GM23248 (cell line): ENCODE results near the gene NOS1. TPM values are rescaled to one million over a fixed set of nuclear protein-coding genes. Genes with fewer than 3 reads are reported as not detected.

Experiments
- DNase-seq: peaks from one replicate; pipeline ENCODE4 v3.0.0-alpha.2; 2015
- H2AFZ ChIP-seq: fragments of 200-600 bp; sonication (generic); 2 replicates; pipeline ENCODE4 v1.6.1; 2016; ENCODE audit warnings: antibody characterized with exemption
- H3F3A ChIP-seq: fragments of 200-600 bp; sonication (generic); 2 replicates; pipeline ENCODE4 v1.6.1; 2016; ENCODE audit warnings: mild to moderate bottlenecking, antibody characterized with exemption, mixed run types; ENCODE audit not compliant: insufficient read depth
- H3K27ac ChIP-seq: fragments of 200-600 bp; sonication (generic); 2 replicates; pipeline ENCODE4 v1.5.1; 2016; ENCODE audit warnings: mild to moderate bottlenecking
- H3K27me3 ChIP-seq: fragments of 200-600 bp; sonication (generic); replicated peaks from 2 replicates; pipeline ENCODE4 v1.6.1; 2016; ENCODE audit warnings: mild to moderate bottlenecking; ENCODE audit not compliant: insufficient read depth
- H3K36me3 ChIP-seq: fragments of 200-600 bp; sonication (generic); 2 replicates; pipeline ENCODE4 v1.6.1; 2016; ENCODE audit warnings: low read depth, mild to moderate bottlenecking
- H3K4me1 ChIP-seq: fragments of 200-600 bp; sonication (generic); 2 replicates; pipeline ENCODE4 v1.6.1; 2016; ENCODE audit warnings: mild to moderate bottlenecking; ENCODE audit not compliant: insufficient read depth
- H3K4me2 ChIP-seq: fragments of 200-600 bp; sonication (generic); one replicate; pipeline ENCODE4 v1.6.1; 2016; ENCODE audit warnings: mild to moderate bottlenecking; ENCODE audit not compliant: unreplicated experiment
- H3K4me3 ChIP-seq: fragments of 200-600 bp; sonication (generic); 2 replicates; pipeline ENCODE4 v1.5.1; 2016; ENCODE audit warnings: mild to moderate bottlenecking
- H3K79me2 ChIP-seq: fragments of 200-600 bp; sonication (generic); 2 replicates; pipeline ENCODE4 v1.6.1; 2016; ENCODE audit warnings: mild to moderate bottlenecking; ENCODE audit not compliant: insufficient read depth
- H3K9ac ChIP-seq: fragments of 200-600 bp; sonication (generic); 2 replicates; pipeline ENCODE4 v1.6.1; 2016; ENCODE audit warnings: mild to moderate bottlenecking
- H3K9me2 ChIP-seq: fragments of 200-600 bp; sonication (generic); 2 replicates; pipeline ENCODE4 v1.6.1; 2016; ENCODE audit warnings: mixed run types, mild to moderate bottlenecking, moderate library complexity; ENCODE audit not compliant: insufficient read depth
- H3K9me3 ChIP-seq: fragments of 200-600 bp; sonication (generic); one replicate; pipeline ENCODE4 v1.6.1; 2017; ENCODE audit warnings: low read depth
- H4K20me1 ChIP-seq: fragments of 200-600 bp; sonication (generic); 2 replicates; pipeline ENCODE4 v1.6.0; 2016; ENCODE audit not compliant: insufficient read depth
- EZH2 ChIP-seq: fragments of 200-600 bp; sonication (generic); IDR thresholded peaks from 2 replicates; pipeline ENCODE4 v1.6.1; 2018; ENCODE audit warnings: antibody characterized with exemption, mild to moderate bottlenecking; ENCODE audit not compliant: insufficient read depth, poor library complexity, severe bottlenecking
- EZH2phosphoT487 ChIP-seq: fragments of 200-600 bp; sonication (generic); IDR thresholded peaks from 2 replicates; pipeline ENCODE4 v1.6.1; 2018; ENCODE audit warnings: antibody characterized with exemption, moderate library complexity, mild to moderate bottlenecking, low read depth; ENCODE audit not compliant: insufficient read depth
- WGBS, 2 experiments: methylation state at CpG; one replicate each; pipeline ENCODE4 v1.1.6; 2015 to 2017; ENCODE audit warnings: low lambda C conversion rate in 2 of 2, low coverage in 1 of 2; ENCODE audit errors: missing lambda C conversion rate in 2 of 2; 5-methylcytosine and 5-hydroxymethylcytosine counted together
- in situ Hi-C: fragments of 300-500 bp; cut with MboI; formaldehyde crosslinking; loops from 2 replicates; pipeline ENCODE4 v1.15.0; 2020
- polyA plus RNA-seq: library from polyadenylated mRNA; unstranded; fragments of >200 nt; fragmentation: Nextera tagmentation; extraction: Ambion mirVana; gene quantifications from 2 replicates; pipeline ENCODE4 v1.2.1, GENCODE V29; 2016
- total RNA-seq: library from RNA; depleted of rRNA; stranded (reverse); fragments of >200 nt; shearing (Covaris generic); gene quantifications from 2 replicates; pipeline ENCODE4 v1.2.3, GENCODE V29; 2014

The NOS1 gene
- total and polyA plus RNA-seq, 2 experiments from 2014 or later: not detected

DNA sequence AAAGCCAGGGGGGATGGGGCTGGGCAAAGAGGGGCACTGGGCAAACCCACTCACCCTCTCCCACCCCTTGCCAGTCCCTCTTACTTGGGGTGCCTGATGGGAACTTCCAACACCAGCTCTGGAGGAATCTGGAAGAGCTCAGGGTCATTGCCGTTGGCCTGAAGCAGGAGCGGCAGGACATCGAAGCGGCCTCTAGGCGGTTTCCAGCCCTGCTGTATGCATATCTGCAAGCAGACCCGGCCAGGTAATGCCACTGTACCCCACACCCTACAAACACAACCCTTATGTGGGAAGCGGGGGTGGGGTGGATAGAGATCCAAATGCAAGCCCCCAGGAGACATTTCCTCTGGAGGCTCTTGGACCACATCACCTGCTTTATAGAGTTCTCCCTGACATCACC is 83.6 kb downstream of the NOS1 start:
- Histone ChIP-seq H3K9me2 (no peaks in the 10 kb centered on the region), H3K9me3 (no peaks in the 10 kb centered on the region), H3K27ac (no peak overlapping the region), H2AFZ (no peak overlapping the region), H3K27me3 (no peaks in the 10 kb centered on the region), H3F3A (no peaks in the 10 kb centered on the region), H3K9ac (no peak overlapping the region), H4K20me1 (no peaks in the 10 kb centered on the region), H3K79me2 (no peaks in the 10 kb centered on the region), H3K4me2 (no peak overlapping the region), H3K4me1 (no peaks in the 10 kb centered on the region), H3K36me3 (no peaks in the 10 kb centered on the region), H3K4me3 (no peak overlapping the region)
- in situ Hi-C loops: no loop called here
- no peak for DNase-seq
- TF ChIP-seq EZH2 (no peak), EZH2phosphoT487 (no peak)
- 5 to 12% methylated on average over 7 of the region's 7 CpGs for WGBS, 2 experiments

DNA sequence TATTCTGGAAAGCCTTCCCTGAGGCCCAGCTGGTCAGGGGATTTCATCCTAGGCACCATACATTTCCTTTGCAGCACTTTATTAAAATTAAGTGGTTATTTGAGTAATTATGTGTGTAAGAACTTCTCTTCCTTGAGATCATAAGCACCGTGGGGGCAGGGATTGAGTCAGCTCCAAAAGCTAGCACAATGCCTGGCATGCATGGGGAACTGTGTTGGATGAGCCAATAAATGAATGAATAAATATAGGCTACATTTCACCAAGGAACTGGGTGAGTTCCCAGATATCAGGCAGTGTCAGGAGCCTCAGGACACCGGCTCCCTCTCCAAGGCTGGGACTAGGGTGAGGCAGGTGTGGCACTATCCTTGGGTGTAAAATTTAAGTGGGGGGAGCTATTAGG is 88.3 kb downstream of the NOS1 start:
- Histone ChIP-seq H3K79me2 (no peaks in the 10 kb centered on the region), H3K36me3 (no peaks in the 10 kb centered on the region), H3K9me3 (no peaks in the 10 kb centered on the region), H3K9ac (no peak overlapping the region), H3K4me2 (no peak overlapping the region), H3K4me3 (no peak overlapping the region), H4K20me1 (no peaks in the 10 kb centered on the region), H3F3A (no peaks in the 10 kb centered on the region), H3K27me3 (no peaks in the 10 kb centered on the region), H3K9me2 (no peaks in the 10 kb centered on the region), H3K27ac (no peak overlapping the region), H2AFZ (no peak overlapping the region), H3K4me1 (no peaks in the 10 kb centered on the region)
- no peak for DNase-seq
- WGBS, 2 experiments: 22 to 28% methylated on average over 2 of the region's 2 CpGs
- no peak for TF ChIP-seq EZH2phosphoT487
- no peak for TF ChIP-seq EZH2
- in situ Hi-C loops: no loop called here

DNA sequence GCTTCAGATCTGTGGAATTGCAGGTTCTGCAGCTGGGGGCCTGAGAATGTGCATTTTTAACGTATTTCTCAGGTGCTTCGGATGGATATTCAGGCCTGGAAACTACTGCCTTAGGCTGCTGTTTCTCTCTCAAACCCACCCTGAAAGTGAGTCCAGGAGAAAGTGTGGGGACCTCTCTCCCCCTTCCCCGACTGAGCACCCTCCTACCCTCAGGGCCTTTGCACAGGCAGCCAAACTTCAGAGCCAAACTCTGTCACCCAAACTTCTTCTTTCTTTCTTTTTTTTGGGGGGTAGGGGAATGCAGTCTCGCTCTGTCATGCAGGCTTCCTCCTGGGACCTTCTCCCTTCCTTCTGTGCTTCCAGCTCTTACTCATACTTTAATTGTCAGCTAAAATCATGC is 88.7 kb downstream of the NOS1 start:
- Histone ChIP-seq H3K9me3 (no peaks in the 10 kb centered on the region), H3K4me2 (no peak overlapping the region), H3K9me2 (no peaks in the 10 kb centered on the region), H2AFZ (no peak overlapping the region), H3K27me3 (no peaks in the 10 kb centered on the region), H4K20me1 (no peaks in the 10 kb centered on the region), H3K79me2 (no peaks in the 10 kb centered on the region), H3K4me1 (no peaks in the 10 kb centered on the region), H3K9ac (no peak overlapping the region), H3K36me3 (no peaks in the 10 kb centered on the region), H3K4me3 (no peak overlapping the region), H3K27ac (no peak overlapping the region), H3F3A (no peaks in the 10 kb centered on the region)
- in situ Hi-C loops: no loop called here
- TF ChIP-seq EZH2phosphoT487 (no peak), EZH2 (no peak)
- DNase-seq: no peak
- 22 to 29% methylated on average over 4 of the region's 4 CpGs for WGBS, 2 experiments

DNA sequence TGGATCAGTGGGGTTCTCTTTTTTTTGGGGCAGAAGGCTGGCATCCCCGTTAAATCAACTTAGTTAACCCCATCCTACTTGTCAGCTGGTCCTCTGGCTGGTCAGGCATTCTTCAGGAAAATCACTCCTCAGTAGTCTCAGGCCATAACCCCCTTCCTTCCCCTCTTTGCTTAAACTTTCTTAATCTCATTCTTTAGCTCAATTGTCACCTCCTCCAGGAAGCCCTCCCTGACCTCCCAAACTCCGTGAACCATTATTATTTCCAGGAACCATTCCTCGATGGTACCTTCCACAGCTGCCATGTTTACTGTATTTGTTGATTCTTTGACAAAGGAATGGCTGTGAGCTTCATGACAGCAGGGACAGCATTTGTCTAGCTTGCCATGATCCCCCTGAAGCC is 98.7 kb downstream of the NOS1 start:
- no peak overlapping the region for H3K27ac ChIP-seq
- no peaks in the 10 kb centered on the region for H3K4me1 ChIP-seq
- TF ChIP-seq EZH2phosphoT487 (no peak), EZH2 (no peak)
- no peaks in the 10 kb centered on the region for H3K79me2 ChIP-seq
- WGBS, 2 experiments: 13 to 18% methylated on average over 3 of the region's 3 CpGs
- H4K20me1 ChIP-seq: no peaks in the 10 kb centered on the region
- H3K4me3 ChIP-seq: no peak overlapping the region
- no peaks in the 10 kb centered on the region; the same call in 1 of the 2 replicates for H3F3A ChIP-seq
- H3K27me3 ChIP-seq: no peaks in the 10 kb centered on the region
- DNase-seq: no peak
- H3K36me3 ChIP-seq: no peaks in the 10 kb centered on the region
- H3K4me2 ChIP-seq: no peak overlapping the region
- in situ Hi-C loops: no loop called here
- no peak overlapping the region for H3K9ac ChIP-seq
- no peaks in the 10 kb centered on the region for H3K9me2 ChIP-seq
- H2AFZ ChIP-seq: no peak overlapping the region
- H3K9me3 ChIP-seq: no peaks in the 10 kb centered on the region

DNA sequence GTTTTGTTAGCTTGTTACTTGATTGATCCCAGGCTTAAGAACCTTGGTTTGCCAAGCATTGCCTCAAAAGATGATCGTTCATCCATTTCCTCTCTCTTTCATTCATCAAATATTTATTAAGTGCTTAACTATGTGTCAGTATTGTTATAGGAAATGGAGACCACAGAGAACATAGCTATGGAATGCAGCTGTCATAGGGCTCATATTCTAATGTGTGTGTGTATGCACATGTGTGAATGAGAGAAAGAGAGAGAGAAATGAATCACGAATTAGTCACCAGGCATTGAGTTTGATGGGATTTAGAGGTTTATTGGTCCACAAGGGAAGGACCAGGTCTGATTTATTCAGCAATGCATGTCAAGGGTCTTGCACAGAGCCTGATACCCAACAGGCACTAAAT is 100.2 kb downstream of the NOS1 start:
- H2AFZ ChIP-seq: no peak overlapping the region
- TF ChIP-seq EZH2phosphoT487 (no peak), EZH2 (no peak)
- H3K79me2 ChIP-seq: no peaks in the 10 kb centered on the region
- no peaks in the 10 kb centered on the region for H3K9me3 ChIP-seq
- no peak overlapping the region for H3K27ac ChIP-seq
- no peaks in the 10 kb centered on the region for H3K27me3 ChIP-seq
- DNase-seq: peak; percentile 34
- no peak overlapping the region for H3K4me3 ChIP-seq
- WGBS, 2 experiments: 0 to 1% methylated on average over 2 of the region's 2 CpGs
- no peak overlapping the region for H3K9ac ChIP-seq
- H3F3A ChIP-seq: no peaks in the 10 kb centered on the region; the same call in 1 of the 2 replicates
- no peaks in the 10 kb centered on the region for H3K9me2 ChIP-seq
- in situ Hi-C loops: no loop called here
- H4K20me1 ChIP-seq: no peaks in the 10 kb centered on the region
- H3K4me1 ChIP-seq: no peaks in the 10 kb centered on the region
- H3K4me2 ChIP-seq: no peak overlapping the region
- no peaks in the 10 kb centered on the region for H3K36me3 ChIP-seq
